AG09319 (cell line): ENCODE data around the gene SH3GL2.

Source experiments
- DNase-seq: peaks from one replicate; pipeline ENCODE4 v3.0.0-alpha.2; 2010; ENCODE audit warnings: low read depth; ENCODE audit errors: extremely low read depth
- CTCF ChIP-seq: IDR thresholded peaks from 2 replicates; pipeline ENCODE4 v1.5.1; 2011; ENCODE audit warnings: low read depth, mild to moderate bottlenecking, inconsistent platforms, low read length, moderate library complexity

Gene SH3GL2

GRCh38 chr9:17775656-17776055, 196.8 kb downstream of the SH3GL2 start:
- no peak for DNase-seq
- no peak for TF ChIP-seq CTCF

- no peak for DNase-seq
Observed at GRCh38 chr9:17776735-17777134, 197.9 kb downstream of the SH3GL2 start.

GRCh38 chr9:17777465-17777864, 198.6 kb downstream of the SH3GL2 start:
- TF ChIP-seq CTCF: no peak
- no peak for DNase-seq

More at GRCh38 chr9:17776735-17777134, 197.9 kb downstream of the SH3GL2 start:
- no peak for TF ChIP-seq CTCF

- no peak for TF ChIP-seq CTCF
- DNase-seq: no peak
Observed at GRCh38 chr9:17782430-17783149, 203.7 kb downstream of the SH3GL2 start.

- TF ChIP-seq CTCF: no peak
- no peak for DNase-seq
Observed at GRCh38 chr9:17783227-17783626, 204.4 kb downstream of the SH3GL2 start.

GRCh38 chr9:17789316-17789715, 210.4 kb downstream of the SH3GL2 start:
- TF ChIP-seq CTCF: no peak
- no peak for DNase-seq

GRCh38 chr9:17793713-17794622, 215.1 kb downstream of the SH3GL2 start:
- no peak; the same call in 1 of the 2 replicates for TF ChIP-seq CTCF
- no peak for DNase-seq
